Gastroesophageal sphincter (tissue), 4 donors: ENCODE data around the gene XDH. TPM values are rescaled to one million over a fixed set of nuclear protein-coding genes. Genes with fewer than 3 reads are reported as not detected.

Experiments
- ATAC-seq: fragments of 150-250 bp; one replicate; pipeline ENCODE4 v1.9.1; 2016; ENCODE audit warnings: mild to moderate bottlenecking, moderate library complexity
- H3K27ac ChIP-seq, 4 donors: fragments of 200-600 bp; sonication (generic) in 3 of 4; 1 replicate in 3 of 4; 2 replicates in 1 of 4; pipeline ENCODE4 v1.5.1; 2016 to 2019
- H3K27me3 ChIP-seq: fragments of 200-600 bp; sonication (generic); one replicate; pipeline ENCODE4 v1.5.1; 2019
- H3K36me3 ChIP-seq, 2 donors: fragments of 200-600 bp; sonication (generic); one replicate each; pipeline ENCODE4 v1.5.1; 2019; ENCODE audit warnings: control low read depth in 1 of 2
- H3K4me1 ChIP-seq, 3 donors: fragments of 200-600 bp; sonication (generic); 1 replicate in 2 of 3; 2 replicates in 1 of 3; pipeline ENCODE4 v1.5.1; 2016 to 2019; ENCODE audit warnings: control low read depth in 2 of 3
- H3K4me3 ChIP-seq, 2 donors: fragments of 200-600 bp; sonication (generic); one replicate each; pipeline ENCODE4 v1.5.1; 2019; ENCODE audit warnings: mild to moderate bottlenecking in 1 of 2, moderate library complexity in 1 of 2
- H3K9me3 ChIP-seq, 3 donors: fragments of 200-600 bp; sonication (generic); one replicate each; pipeline ENCODE4 v1.5.1; 2017 to 2019; ENCODE audit warnings: control low read depth in 2 of 3
- EP300 ChIP-seq: sonication (generic); formaldehyde crosslinking; IDR thresholded peaks from one replicate; pipeline ENCODE4 v1.6.1; 2017; ENCODE audit warnings: antibody characterized with exemption, mild to moderate bottlenecking
- POLR2A ChIP-seq, 2 donors: fragments of 450-650 bp; IDR thresholded peaks; one replicate each; pipeline ENCODE4 v1.6.1; 2017; ENCODE audit warnings: antibody characterized with exemption in 2 of 2, mild to moderate bottlenecking in 2 of 2, moderate library complexity in 1 of 2
- POLR2AphosphoS5 ChIP-seq: sonication (generic); formaldehyde crosslinking; IDR thresholded peaks from one replicate; pipeline ENCODE4 v1.6.1; 2017; ENCODE audit warnings: antibody characterized with exemption
- WGBS, 2 donors: methylation state at CpG; one replicate each; pipeline ENCODE4 v1.1.5; 2018; ENCODE audit warnings: low coverage in 1 of 2; 5-methylcytosine and 5-hydroxymethylcytosine counted together
- total RNA-seq, 4 donors: library from RNA; depleted of rRNA; stranded (reverse); fragments of >200 nt; gene quantifications; one replicate each; pipeline ENCODE4 v1.1.0, GENCODE V29; 2016
- TF ChIP-seq, protein P1 (sequence below), 4 experiments: fragments of 200-600 bp in 2 of 4; fragments of 450-650 bp in 2 of 4; sonication (generic) in 1 of 4; IDR thresholded peaks; one replicate each; pipeline ENCODE4 v1.5.1; 2017 to 2019; ENCODE audit warnings: antibody characterized with exemption in 4 of 4, mild to moderate bottlenecking in 2 of 4, moderate library complexity in 2 of 4

The XDH gene
- total RNA-seq, 4 donors from 2014 or later: under 0.01 to 2.8 (median 0.08) TPM; not detected in 1

DNA sequence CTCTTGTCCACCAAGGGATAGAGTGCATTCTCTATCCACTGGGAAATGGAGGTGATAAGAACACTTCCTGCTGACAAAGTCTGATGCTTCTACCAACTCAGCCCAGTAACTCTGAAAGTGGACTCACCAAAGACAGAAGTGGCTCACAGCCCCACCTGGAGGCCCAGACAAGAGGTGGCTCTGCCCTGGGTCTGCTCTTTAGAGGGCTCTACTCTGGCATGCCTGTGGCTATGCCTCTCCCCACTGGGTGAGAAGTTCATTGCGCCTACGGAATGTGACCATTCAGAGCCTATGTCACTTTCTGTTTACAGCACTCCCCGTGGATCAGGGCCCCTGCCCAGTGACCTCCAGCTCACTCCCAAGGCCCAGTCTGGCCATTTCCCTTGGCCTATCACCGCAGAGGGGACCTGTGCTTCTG is 13.5 kb upstream of the XDH start:
- WGBS, 2 donors: no CpG with 5 or more reads among the region's 4 CpGs
- H3K4me1 ChIP-seq: no peaks in the 10 kb centered on the region
- H3K4me3 ChIP-seq: no peak overlapping the region
- no peak overlapping the region for H3K27ac ChIP-seq
- H3K27me3 ChIP-seq: no peaks in the 10 kb centered on the region
- no peak for ATAC-seq
- H3K9me3 ChIP-seq: no peaks in the 10 kb centered on the region
- no peaks in the 10 kb centered on the region for H3K36me3 ChIP-seq
- TF ChIP-seq, protein P1, sequence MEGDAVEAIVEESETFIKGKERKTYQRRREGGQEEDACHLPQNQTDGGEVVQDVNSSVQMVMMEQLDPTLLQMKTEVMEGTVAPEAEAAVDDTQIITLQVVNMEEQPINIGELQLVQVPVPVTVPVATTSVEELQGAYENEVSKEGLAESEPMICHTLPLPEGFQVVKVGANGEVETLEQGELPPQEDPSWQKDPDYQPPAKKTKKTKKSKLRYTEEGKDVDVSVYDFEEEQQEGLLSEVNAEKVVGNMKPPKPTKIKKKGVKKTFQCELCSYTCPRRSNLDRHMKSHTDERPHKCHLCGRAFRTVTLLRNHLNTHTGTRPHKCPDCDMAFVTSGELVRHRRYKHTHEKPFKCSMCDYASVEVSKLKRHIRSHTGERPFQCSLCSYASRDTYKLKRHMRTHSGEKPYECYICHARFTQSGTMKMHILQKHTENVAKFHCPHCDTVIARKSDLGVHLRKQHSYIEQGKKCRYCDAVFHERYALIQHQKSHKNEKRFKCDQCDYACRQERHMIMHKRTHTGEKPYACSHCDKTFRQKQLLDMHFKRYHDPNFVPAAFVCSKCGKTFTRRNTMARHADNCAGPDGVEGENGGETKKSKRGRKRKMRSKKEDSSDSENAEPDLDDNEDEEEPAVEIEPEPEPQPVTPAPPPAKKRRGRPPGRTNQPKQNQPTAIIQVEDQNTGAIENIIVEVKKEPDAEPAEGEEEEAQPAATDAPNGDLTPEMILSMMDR (IDR thresholded peaks at IDR 0.05): no peak
- TF ChIP-seq EP300 (no peak), POLR2AphosphoS5 (no peak)

DNA sequence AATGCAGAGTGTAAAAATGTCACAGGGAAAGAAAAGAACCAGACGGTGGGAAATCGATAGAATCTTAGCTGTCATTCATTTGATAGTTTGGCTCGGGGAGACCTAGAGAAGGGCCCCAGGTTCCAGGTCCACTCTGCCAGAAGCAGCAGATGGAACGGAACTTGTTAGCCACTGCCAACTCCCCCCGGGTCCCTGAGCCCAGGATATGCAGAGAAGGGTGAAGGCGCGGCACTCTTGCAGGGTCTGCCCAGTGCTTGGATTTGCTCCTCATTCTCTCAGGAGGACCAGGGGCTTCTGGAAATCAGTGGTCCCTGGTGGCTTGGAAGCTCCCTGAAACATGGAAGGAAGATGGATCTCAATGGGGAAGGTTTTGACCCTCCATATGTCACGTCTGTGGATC is 11.6 kb upstream of the XDH start:
- 82 to 86% methylated on average over 5 to 8 of the region's 8 CpGs for WGBS, 2 donors
- Histone ChIP-seq H3K36me3 (no peaks in the 10 kb centered on the region), H3K27me3 (no peaks in the 10 kb centered on the region), H3K4me3 (no peak overlapping the region), H3K9me3 (no peaks in the 10 kb centered on the region), H3K4me1 (no peaks in the 10 kb centered on the region), H3K27ac (no peak overlapping the region)
- TF ChIP-seq, protein P1 (IDR thresholded peaks at IDR 0.05): no peak
- no peak for TF ChIP-seq POLR2A (IDR thresholded peaks at IDR 0.05)
- no peak for TF ChIP-seq EP300
- TF ChIP-seq POLR2AphosphoS5: no peak
- no peak for ATAC-seq

DNA sequence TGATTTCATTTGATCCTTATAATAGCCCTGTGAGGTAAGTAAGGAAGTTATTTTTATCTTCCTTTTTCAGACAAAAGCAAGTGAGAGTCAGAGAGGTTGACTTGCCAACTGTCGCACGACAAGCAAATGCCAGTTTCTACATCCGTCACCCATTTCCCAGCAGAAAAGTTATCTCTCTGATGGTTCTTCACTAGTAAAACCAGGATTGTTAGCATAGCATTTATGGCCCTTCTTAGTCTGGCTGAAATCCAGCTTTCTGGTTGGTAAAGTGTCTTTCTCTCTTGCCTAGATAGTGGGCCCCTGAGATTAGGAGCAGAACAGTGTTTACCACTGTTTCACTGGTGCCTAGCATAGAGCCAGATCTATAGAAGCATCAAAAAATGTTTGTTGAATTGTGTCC is 7.1 kb upstream of the XDH start:
- no peaks in the 10 kb centered on the region for H3K27me3 ChIP-seq
- TF ChIP-seq EP300: no peak
- TF ChIP-seq POLR2A (IDR thresholded peaks at IDR 0.05): no peak
- TF ChIP-seq, protein P1 (IDR thresholded peaks at IDR 0.05): no peak
- no peak for TF ChIP-seq POLR2AphosphoS5
- WGBS, 2 donors: 93 to 94% methylated on average over 3 of the region's 3 CpGs

DNA sequence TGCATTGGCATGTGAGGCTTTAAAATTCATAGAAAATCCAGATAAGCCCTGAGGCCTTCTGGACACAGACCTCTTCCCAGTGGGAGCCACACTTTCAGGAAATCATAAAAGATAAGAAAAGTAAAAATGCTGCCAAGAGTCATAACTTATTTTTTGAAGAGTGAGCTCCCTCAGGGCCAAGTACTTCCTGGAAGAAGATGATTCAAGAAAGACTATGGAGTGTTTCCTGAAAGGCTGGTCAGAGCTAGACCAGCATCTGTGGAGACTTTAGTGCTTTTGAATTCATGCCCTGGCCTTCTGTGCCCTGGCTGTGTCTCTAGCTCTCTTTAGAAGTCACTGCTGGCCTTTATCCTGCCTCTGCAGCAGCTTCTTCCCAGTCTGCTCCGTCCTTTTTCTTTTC is 6.4 kb upstream of the XDH start:
- no peak overlapping the region for H3K4me3 ChIP-seq
- H3K27ac ChIP-seq: no peak overlapping the region
- H3K36me3 ChIP-seq: no peaks in the 10 kb centered on the region
- no peak for ATAC-seq
- H3K4me1 ChIP-seq: no peaks in the 10 kb centered on the region
- TF ChIP-seq EP300 (no peak), POLR2A (IDR thresholded peaks at IDR 0.05) (no peak), POLR2AphosphoS5 (no peak)
- TF ChIP-seq, protein P1 (IDR thresholded peaks at IDR 0.05): no peak
- H3K27me3 ChIP-seq: no peaks in the 10 kb centered on the region
- 40% methylated on average over 1 of the region's 1 CpG; no CpG with 5 or more reads in 1 of the 2 donors for WGBS, 2 donors
- H3K9me3 ChIP-seq: peaks cover 0 to 22% (median 0%) of the 10 kb centered on the region in 3 donors

More for the DNA sequence above, 7.1 kb upstream of the XDH start:
- H3K4me1 ChIP-seq: no peaks in the 10 kb centered on the region
- no peak for ATAC-seq
- H3K4me3 ChIP-seq: no peak overlapping the region
- no peak overlapping the region for H3K27ac ChIP-seq
- peaks cover 0 to 22% (median 0%) of the 10 kb centered on the region in 3 donors for H3K9me3 ChIP-seq
- no peaks in the 10 kb centered on the region for H3K36me3 ChIP-seq

DNA sequence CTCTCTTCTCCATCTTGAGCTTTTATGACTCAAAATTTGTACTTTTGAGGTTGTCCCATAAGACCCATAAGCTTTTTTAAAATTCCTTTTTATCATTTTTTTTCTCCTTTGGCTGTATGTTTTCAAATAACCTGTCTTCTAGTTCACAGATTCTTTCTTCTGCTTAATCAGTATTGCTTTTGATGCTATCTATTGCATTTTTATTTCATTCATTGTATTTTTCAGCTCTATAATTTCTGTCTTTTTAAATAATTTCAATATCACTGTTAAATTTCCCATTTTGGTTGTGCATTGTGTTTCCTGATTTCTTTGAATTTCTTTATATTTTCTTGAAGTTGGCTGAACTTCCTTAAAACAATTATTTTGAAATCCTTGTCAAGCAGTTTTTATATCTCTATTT is 4.8 kb upstream of the XDH start:
- Histone ChIP-seq H3K4me1 (no peaks in the 10 kb centered on the region), H3K4me3 (no peak overlapping the region), H3K9me3 (peaks cover 0 to 22% (median 0%) of the 10 kb centered on the region in 3 donors), H3K27ac (no peak overlapping the region), H3K36me3 (no peaks in the 10 kb centered on the region), H3K27me3 (no peaks in the 10 kb centered on the region)
- ATAC-seq: no peak
- no peak for TF ChIP-seq POLR2AphosphoS5
- TF ChIP-seq EP300: no peak
- TF ChIP-seq POLR2A (IDR thresholded peaks at IDR 0.05): no peak
- TF ChIP-seq, protein P1 (IDR thresholded peaks at IDR 0.05): no peak
